Liver (tissue), 3 donors: ENCODE data around the gene ZG16B.

Experiments
- GABPA ChIP-seq, 2 donors: IDR thresholded peaks in 1 of 2; conservative IDR thresholded peaks in 1 of 2; 2 replicates each; pipeline ENCODE4 v1.6.1; 2016; ENCODE audit warnings: antibody characterized with exemption in 2 of 2, mild to moderate bottlenecking in 1 of 2, moderate library complexity in 1 of 2
- RAD21 ChIP-seq, 2 donors: IDR thresholded peaks; 2 replicates each; pipeline ENCODE4 v1.6.1; 2016; ENCODE audit warnings: antibody characterized with exemption in 2 of 2, mild to moderate bottlenecking in 2 of 2
- SP1 ChIP-seq: IDR thresholded peaks from 2 replicates; pipeline ENCODE4 v1.6.1; 2018; ENCODE audit warnings: antibody characterized with exemption, mild to moderate bottlenecking
- TAF1 ChIP-seq: conservative IDR thresholded peaks from 2 replicates; pipeline ENCODE4 v1.6.1; 2016; ENCODE audit warnings: antibody characterized with exemption, mild to moderate bottlenecking
- YY1 ChIP-seq: IDR thresholded peaks from 2 replicates; pipeline ENCODE4 v1.6.1; 2016; ENCODE audit warnings: antibody characterized with exemption, mild to moderate bottlenecking
- TF ChIP-seq, protein P1 (sequence below): IDR thresholded peaks from 2 replicates; pipeline ENCODE4 v1.6.1; 2016; ENCODE audit warnings: antibody characterized with exemption
- TF ChIP-seq, protein P2 (sequence below): IDR thresholded peaks from 2 replicates; pipeline ENCODE4 v1.6.1; 2016; ENCODE audit warnings: antibody characterized with exemption, mild to moderate bottlenecking
- TF ChIP-seq, protein P3 (sequence below): fragments of 150-350 bp; IDR thresholded peaks from 2 replicates; pipeline ENCODE4 v1.5.1; 2017; ENCODE audit warnings: improper control_type of control experiment, low read depth, low read length; ENCODE audit not compliant: missing input control
- TF ChIP-seq, protein P4 (sequence below): IDR thresholded peaks from 2 replicates; pipeline ENCODE4 v1.6.1; 2016; ENCODE audit warnings: antibody characterized with exemption
- donor health status: healthy.
- donor health status: healthy.

DNA sequence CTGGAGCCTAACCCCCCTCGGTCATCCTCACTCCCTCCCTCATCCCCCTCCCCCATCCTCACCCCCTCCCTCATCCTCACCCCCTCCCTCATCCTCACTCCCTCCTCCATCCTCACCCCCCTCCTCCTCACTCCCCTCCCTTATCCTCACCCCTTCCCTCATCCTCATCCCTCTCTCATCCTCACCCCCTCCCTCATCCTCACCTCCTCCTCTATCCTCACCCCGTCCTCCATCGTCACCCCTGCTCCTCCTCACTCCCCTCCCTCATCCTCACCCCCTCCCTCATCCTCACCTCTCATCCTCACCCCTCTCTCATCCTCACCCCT is 43.3 kb upstream of the ZG16B start:
- TF ChIP-seq, protein P1, sequence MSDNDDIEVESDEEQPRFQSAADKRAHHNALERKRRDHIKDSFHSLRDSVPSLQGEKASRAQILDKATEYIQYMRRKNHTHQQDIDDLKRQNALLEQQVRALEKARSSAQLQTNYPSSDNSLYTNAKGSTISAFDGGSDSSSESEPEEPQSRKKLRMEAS: no peak
- TF ChIP-seq, protein P2, sequence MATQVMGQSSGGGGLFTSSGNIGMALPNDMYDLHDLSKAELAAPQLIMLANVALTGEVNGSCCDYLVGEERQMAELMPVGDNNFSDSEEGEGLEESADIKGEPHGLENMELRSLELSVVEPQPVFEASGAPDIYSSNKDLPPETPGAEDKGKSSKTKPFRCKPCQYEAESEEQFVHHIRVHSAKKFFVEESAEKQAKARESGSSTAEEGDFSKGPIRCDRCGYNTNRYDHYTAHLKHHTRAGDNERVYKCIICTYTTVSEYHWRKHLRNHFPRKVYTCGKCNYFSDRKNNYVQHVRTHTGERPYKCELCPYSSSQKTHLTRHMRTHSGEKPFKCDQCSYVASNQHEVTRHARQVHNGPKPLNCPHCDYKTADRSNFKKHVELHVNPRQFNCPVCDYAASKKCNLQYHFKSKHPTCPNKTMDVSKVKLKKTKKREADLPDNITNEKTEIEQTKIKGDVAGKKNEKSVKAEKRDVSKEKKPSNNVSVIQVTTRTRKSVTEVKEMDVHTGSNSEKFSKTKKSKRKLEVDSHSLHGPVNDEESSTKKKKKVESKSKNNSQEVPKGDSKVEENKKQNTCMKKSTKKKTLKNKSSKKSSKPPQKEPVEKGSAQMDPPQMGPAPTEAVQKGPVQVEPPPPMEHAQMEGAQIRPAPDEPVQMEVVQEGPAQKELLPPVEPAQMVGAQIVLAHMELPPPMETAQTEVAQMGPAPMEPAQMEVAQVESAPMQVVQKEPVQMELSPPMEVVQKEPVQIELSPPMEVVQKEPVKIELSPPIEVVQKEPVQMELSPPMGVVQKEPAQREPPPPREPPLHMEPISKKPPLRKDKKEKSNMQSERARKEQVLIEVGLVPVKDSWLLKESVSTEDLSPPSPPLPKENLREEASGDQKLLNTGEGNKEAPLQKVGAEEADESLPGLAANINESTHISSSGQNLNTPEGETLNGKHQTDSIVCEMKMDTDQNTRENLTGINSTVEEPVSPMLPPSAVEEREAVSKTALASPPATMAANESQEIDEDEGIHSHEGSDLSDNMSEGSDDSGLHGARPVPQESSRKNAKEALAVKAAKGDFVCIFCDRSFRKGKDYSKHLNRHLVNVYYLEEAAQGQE: no peak
- TF ChIP-seq, protein P3, sequence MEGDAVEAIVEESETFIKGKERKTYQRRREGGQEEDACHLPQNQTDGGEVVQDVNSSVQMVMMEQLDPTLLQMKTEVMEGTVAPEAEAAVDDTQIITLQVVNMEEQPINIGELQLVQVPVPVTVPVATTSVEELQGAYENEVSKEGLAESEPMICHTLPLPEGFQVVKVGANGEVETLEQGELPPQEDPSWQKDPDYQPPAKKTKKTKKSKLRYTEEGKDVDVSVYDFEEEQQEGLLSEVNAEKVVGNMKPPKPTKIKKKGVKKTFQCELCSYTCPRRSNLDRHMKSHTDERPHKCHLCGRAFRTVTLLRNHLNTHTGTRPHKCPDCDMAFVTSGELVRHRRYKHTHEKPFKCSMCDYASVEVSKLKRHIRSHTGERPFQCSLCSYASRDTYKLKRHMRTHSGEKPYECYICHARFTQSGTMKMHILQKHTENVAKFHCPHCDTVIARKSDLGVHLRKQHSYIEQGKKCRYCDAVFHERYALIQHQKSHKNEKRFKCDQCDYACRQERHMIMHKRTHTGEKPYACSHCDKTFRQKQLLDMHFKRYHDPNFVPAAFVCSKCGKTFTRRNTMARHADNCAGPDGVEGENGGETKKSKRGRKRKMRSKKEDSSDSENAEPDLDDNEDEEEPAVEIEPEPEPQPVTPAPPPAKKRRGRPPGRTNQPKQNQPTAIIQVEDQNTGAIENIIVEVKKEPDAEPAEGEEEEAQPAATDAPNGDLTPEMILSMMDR: no peak
- TF ChIP-seq RAD21 (IDR thresholded peaks at IDR 0.05): no peak
- TF ChIP-seq YY1: no peak
- TF ChIP-seq, protein P4, sequence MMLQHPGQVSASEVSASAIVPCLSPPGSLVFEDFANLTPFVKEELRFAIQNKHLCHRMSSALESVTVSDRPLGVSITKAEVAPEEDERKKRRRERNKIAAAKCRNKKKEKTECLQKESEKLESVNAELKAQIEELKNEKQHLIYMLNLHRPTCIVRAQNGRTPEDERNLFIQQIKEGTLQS: no peak
- no peak for TF ChIP-seq TAF1
- no peak for TF ChIP-seq GABPA (IDR thresholded peaks at IDR 0.05 in 1 of 2, conservative IDR thresholded peaks at IDR 0.05 in 1 of 2)
- no peak for TF ChIP-seq SP1
